ENCODE measurements around the gene RMDN2. TPM values are rescaled to one million over a fixed set of nuclear protein-coding genes. Genes with fewer than 3 reads are reported as not detected.

Gene RMDN2
- total RNA-seq, 4 donors from 2014 or later: 3.7 to 10.5 (median 4.2) TPM

GRCh38 chr2:37894047-37894446, 31.0 kb upstream of the RMDN2 start:
- DNase-seq (ENCODE audit: low spot score in 2 of 2): no peak
- WGBS, 2 donors: 92 to 96% methylated on average over 7 of the region's 7 CpGs
- intact Hi-C loops (cut with DNase I; ENCODE audit: low total_unique reads): no loop called here
- H3K4me3 ChIP-seq (ENCODE audit: low read depth, poor library complexity, severe bottlenecking): no peak overlapping the region
- TF ChIP-seq POLR2A (IDR thresholded peaks at IDR 0.05): no peak
- TF ChIP-seq CTCF (IDR thresholded peaks at IDR 0.05): no peak

- WGBS, 2 donors: 36 to 43% methylated on average over 4 of the region's 4 CpGs
- no peak overlapping the region for H3K4me3 ChIP-seq (ENCODE audit: low read depth, poor library complexity, severe bottlenecking)
- TF ChIP-seq CTCF (IDR thresholded peaks at IDR 0.05): no peak
- TF ChIP-seq POLR2A (IDR thresholded peaks at IDR 0.05): no peak
- no peak for DNase-seq (ENCODE audit: low spot score in 2 of 2)
- intact Hi-C loops (cut with DNase I; ENCODE audit: low total_unique reads): no loop called here
Observed at GRCh38 chr2:37894601-37895000, 30.5 kb upstream of the RMDN2 start.

- no peak for DNase-seq (ENCODE audit: low spot score in 2 of 2)
- WGBS, 2 donors: 77 to 82% methylated on average over 3 of the region's 3 CpGs
- H3K4me3 ChIP-seq (ENCODE audit: low read depth, poor library complexity, severe bottlenecking): no peak overlapping the region
- intact Hi-C loops (cut with DNase I; ENCODE audit: low total_unique reads): no loop called here
- TF ChIP-seq POLR2A (IDR thresholded peaks at IDR 0.05) (no peak), CTCF (IDR thresholded peaks at IDR 0.05) (no peak)
Observed at GRCh38 chr2:37895140-37895539, 29.9 kb upstream of the RMDN2 start.

GRCh38 chr2:37896319-37896718, 28.8 kb upstream of the RMDN2 start:
- DNase-seq (ENCODE audit: low spot score in 2 of 2): no peak
- TF ChIP-seq CTCF (IDR thresholded peaks at IDR 0.05) (no peak), POLR2A (IDR thresholded peaks at IDR 0.05) (no peak)
- WGBS, 2 donors: 70 to 71% methylated on average over 3 of the region's 3 CpGs
- no peak overlapping the region for H3K4me3 ChIP-seq (ENCODE audit: low read depth, poor library complexity, severe bottlenecking)
- intact Hi-C loops (cut with DNase I; ENCODE audit: low total_unique reads): no loop called here

- TF ChIP-seq POLR2A (IDR thresholded peaks at IDR 0.05) (no peak), CTCF (IDR thresholded peaks at IDR 0.05) (no peak)
- WGBS, 2 donors: 60 to 66% methylated on average over 3 of the region's 3 CpGs
- H3K4me3 ChIP-seq (ENCODE audit: low read depth, poor library complexity, severe bottlenecking): no peak overlapping the region
- intact Hi-C loops (cut with DNase I; ENCODE audit: low total_unique reads): no loop called here
- DNase-seq (ENCODE audit: low spot score in 2 of 2): no peak
Observed at GRCh38 chr2:37897511-37897910, 27.6 kb upstream of the RMDN2 start.

GRCh38 chr2:37898448-37898847, 26.6 kb upstream of the RMDN2 start:
- intact Hi-C loops (cut with DNase I; ENCODE audit: low total_unique reads): no loop called here
- H3K4me3 ChIP-seq (ENCODE audit: low read depth, poor library complexity, severe bottlenecking): no peak overlapping the region
- no peak for TF ChIP-seq POLR2A (IDR thresholded peaks at IDR 0.05)
- no peak for TF ChIP-seq CTCF (IDR thresholded peaks at IDR 0.05)
- DNase-seq (ENCODE audit: low spot score in 2 of 2): no peak
